Left lobe of liver (tissue), 2 donors: ENCODE results near the gene C1S. TPM values are rescaled to one million over a fixed set of nuclear protein-coding genes. Genes with fewer than 3 reads are reported as not detected.
"Not testable (repeated sequence)": the region's sequence is repeated elsewhere in the genome, so short reads cannot be mapped to it uniquely, and the experiment has no call there.

Experiments
- ATAC-seq: fragments of 200-7000 bp; cut with Tn5 transposase; one replicate; pipeline ENCODE4 v1.9.1; 2020; ENCODE audit warnings: mild to moderate bottlenecking, moderate library complexity
- DNase-seq: peaks from one replicate; pipeline ENCODE4 v3.0.0-alpha.2; 2020; ENCODE audit warnings: low spot score
- total RNA-seq: library from RNA; stranded (reverse); gene quantifications from one replicate; pipeline ENCODE4 v1.2.1, GENCODE V29; 2021
- donor health status: DM: no; HTN: no; CAD: no; lungs with moderate emphysema.
- donor health status: DM: no; HTN: yes; CAD: no.

The C1S gene
- total RNA-seq, 1 donor from 2014 or later = 1,760 TPM

- DNase-seq (no peak), ATAC-seq (no peak)
These were observed 39.7 kb downstream of the C1S start for GRCh38 chr12:7100239-7100638.

GRCh38 chr12:7101047-7101693 is 40.7 kb downstream of the C1S start:
- DNase-seq = no peak
- ATAC-seq = no peak

GRCh38 chr12:7101694-7102131 is 41.2 kb downstream of the C1S start:
- ATAC-seq = peak; percentile 14
- DNase-seq = no peak

- ATAC-seq = peak; percentile 44
- no peak for DNase-seq
These were observed 42.1 kb downstream of the C1S start for GRCh38 chr12:7102582-7102981.

GRCh38 chr12:7103837-7104584 is 43.5 kb downstream of the C1S start:
- no peak for ATAC-seq
- DNase-seq = no peak

GRCh38 chr12:7106082-7106481 is 45.6 kb downstream of the C1S start:
- DNase-seq (no peak), ATAC-seq (no peak)

GRCh38 chr12:7107181-7107580 is 46.7 kb downstream of the C1S start:
- DNase-seq, ATAC-seq: not testable (repeated sequence)

GRCh38 chr12:7107636-7108002 is 47.1 kb downstream of the C1S start:
- no peak for DNase-seq
- ATAC-seq = no peak

GRCh38 chr12:7108003-7108795 is 47.7 kb downstream of the C1S start:
- DNase-seq (peak; percentile 82), ATAC-seq (peak; percentile 77)

GRCh38 chr12:7108796-7109571 is 48.5 kb downstream of the C1S start, which contains the start of gene C1RL:
C1RL (minus strand) TSS chr12:7109214; CDS start chr12:7109180, 34 bp downstream.
- peak; percentile 78 for ATAC-seq
- peak; percentile 95 for DNase-seq

GRCh38 chr12:7109572-7109920 is 49.0 kb downstream of the C1S start:
- DNase-seq (no peak), ATAC-seq (no peak)

- no peak for DNase-seq
These were observed 50.1 kb downstream of the C1S start for GRCh38 chr12:7110661-7111060.

GRCh38 chr12:7112041-7112440 is 51.5 kb downstream of the C1S start:
- no peak for ATAC-seq
- no peak for DNase-seq

More at GRCh38 chr12:7110661-7111060, 50.1 kb downstream of the C1S start:
- no peak for ATAC-seq

- no peak for DNase-seq
- ATAC-seq = peak; percentile 46
These were observed 52.9 kb downstream of the C1S start for GRCh38 chr12:7113389-7113871.

GRCh38 chr12:7114008-7114407 is 53.5 kb downstream of the C1S start:
- ATAC-seq (no peak), DNase-seq (peak; percentile 42)

GRCh38 chr12:7114851-7115250 is 54.3 kb downstream of the C1S start:
- ATAC-seq (no peak), DNase-seq (peak; percentile 33)

- DNase-seq (no peak), ATAC-seq (no peak)
These were observed 55.7 kb downstream of the C1S start for GRCh38 chr12:7116196-7116595.

GRCh38 chr12:7116916-7117315 is 56.4 kb downstream of the C1S start:
- ATAC-seq (no peak), DNase-seq (no peak)

GRCh38 chr12:7117670-7118069 is 57.2 kb downstream of the C1S start:
- DNase-seq = no peak
- peak; percentile 9 for ATAC-seq

GRCh38 chr12:7118881-7119280 is 58.4 kb downstream of the C1S start:
- DNase-seq (no peak), ATAC-seq (no peak)

- no peak for ATAC-seq
These were observed 59.6 kb downstream of the C1S start for GRCh38 chr12:7120166-7120565.

More at GRCh38 chr12:7120166-7120565, 59.6 kb downstream of the C1S start:
- no peak for DNase-seq
